HTR-8/SVneo (cell line): Measurements from ENCODE around the gene C2CD4D.

Experiments used
- DNase-seq: peaks from one replicate; pipeline ENCODE4 v3.0.0; 2011; ENCODE audit warnings: low spot score, mixed read lengths; ENCODE audit not compliant: insufficient read length
- FAIRE-seq: peaks from 2 replicates; lab custom pipeline; 2011; peaks lifted over from hg19 to GRCh38; lab: Jason Lieb, UNC

Gene C2CD4D

GRCh38 chr1:151799179-151800022, 40.2 kb downstream of the C2CD4D start:
- FAIRE-seq (no peak), DNase-seq (no peak)

GRCh38 chr1:151798571-151798970, 41.0 kb downstream of the C2CD4D start:
- no peak for DNase-seq
- no peak for FAIRE-seq

- DNase-seq, result peak; percentile 34
- no peak for FAIRE-seq
These were observed 48.5 kb downstream of the C2CD4D start for GRCh38 chr1:151790940-151791651.

DNA sequence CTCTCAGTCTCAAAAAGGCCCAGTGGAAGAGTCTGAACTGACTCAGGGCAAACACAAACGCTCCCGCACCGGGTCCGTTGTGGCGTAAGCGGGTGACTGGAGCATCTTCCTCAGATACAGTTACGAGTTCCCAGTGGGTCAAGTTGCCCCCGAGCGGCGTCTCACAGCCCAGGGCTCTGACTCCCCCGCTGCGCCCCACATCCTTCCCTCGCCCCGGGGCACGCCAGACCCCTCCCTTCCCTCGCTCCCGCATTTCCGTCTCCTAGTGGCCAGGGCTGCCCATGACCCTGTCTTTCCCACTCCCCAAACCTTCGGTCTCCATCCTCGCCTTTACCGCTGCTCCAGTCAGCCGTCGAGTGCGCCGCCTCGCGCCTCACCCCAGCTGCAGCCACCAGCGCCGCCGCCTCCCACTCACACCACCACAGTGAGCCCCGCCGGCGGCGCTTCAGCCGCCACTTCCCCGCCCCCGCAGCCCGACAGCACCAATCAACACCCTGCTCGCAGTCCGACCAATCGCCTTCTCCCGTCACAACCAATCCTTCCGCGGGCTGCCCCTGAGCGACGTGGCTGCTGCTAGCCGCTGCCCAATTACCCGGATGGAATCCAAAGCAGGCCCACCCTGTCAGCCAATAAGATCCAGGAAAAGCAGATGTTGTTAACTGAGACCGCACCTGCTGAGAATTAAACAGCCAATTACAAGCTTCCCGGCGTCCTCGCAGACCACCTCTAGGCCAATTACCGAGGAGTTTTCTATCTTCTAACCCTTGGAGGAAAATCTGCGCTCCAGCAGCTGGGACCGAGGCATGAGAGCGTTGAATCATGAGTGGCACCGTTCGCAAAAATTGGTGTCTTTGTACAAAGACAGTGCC, 49.3 kb downstream of the C2CD4D start, which contains the start of gene TDRKH:
Gene TDRKH (minus strand): TSS at position 430 of the 869 bp plus-strand sequence. CDS start 7,478 bp downstream, outside the sequence.
- peak; percentile 99 for DNase-seq
- FAIRE-seq, result peak; percentile 94
